Effector CD4-positive, alpha-beta T cell (primary cell): Measurements from ENCODE around the gene HNRNPUL2.
"Not testable (repeated sequence)": the region's sequence is repeated elsewhere in the genome, so short reads cannot be mapped to it uniquely, and the experiment has no call there.

Experiments used
- DNase-seq: peaks from one replicate; pipeline ENCODE4 v3.0.0-alpha.2; 2020
- total RNA-seq: gene quantifications from one replicate; lab custom pipeline; 2026; lab: John Stamatoyannopoulos, UW

The HNRNPUL2 gene
- 29.5 reads per million, percentile 56 among the genes with 10 or more reads in this experiment for total RNA-seq

GRCh38 chr11:62727165-62727871 is at the start of gene HNRNPUL2:
Gene HNRNPUL2, minus strand, starts transcription at chr11:62727457. Its CDS starts 301 bp downstream, at chr11:62727156.
- peak; percentile 97 for DNase-seq

GRCh38 chr11:62775646-62776045 is 48.4 kb upstream of the HNRNPUL2 start:
- no peak for DNase-seq

- no peak for DNase-seq
These were observed 47.1 kb upstream of the HNRNPUL2 start for GRCh38 chr11:62774407-62774806.

GRCh38 chr11:62771144-62772021 is 44.1 kb upstream of the HNRNPUL2 start, which contains the start of gene TAF6L:
Gene TAF6L, plus strand, starts transcription at chr11:62771396. Its CDS starts 4,388 bp downstream, at chr11:62775784.
- DNase-seq = peak; percentile 90

GRCh38 chr11:62770778-62771143 is 43.5 kb upstream of the HNRNPUL2 start:
- no peak for DNase-seq

- DNase-seq = not testable (repeated sequence)
These were observed 33.6 kb upstream of the HNRNPUL2 start for GRCh38 chr11:62760867-62761227.

- DNase-seq = no peak
These were observed 30.9 kb upstream of the HNRNPUL2 start for GRCh38 chr11:62757846-62758788.

GRCh38 chr11:62755086-62755615 is 27.9 kb upstream of the HNRNPUL2 start:
- DNase-seq = no peak

GRCh38 chr11:62753736-62754603 is 26.7 kb upstream of the HNRNPUL2 start, which contains the start of gene ZBTB3:
Gene ZBTB3, minus strand, starts transcription at chr11:62754160. Its CDS starts 496 bp downstream, at chr11:62753664.
- peak; percentile 93 for DNase-seq

GRCh38 chr11:62752994-62753735 is 25.9 kb upstream of the HNRNPUL2 start:
- DNase-seq = no peak

GRCh38 chr11:62752177-62752785 is 25.0 kb upstream of the HNRNPUL2 start:
- DNase-seq = no peak

GRCh38 chr11:62749931-62750330 is 22.7 kb upstream of the HNRNPUL2 start:
- DNase-seq = not testable (repeated sequence)

GRCh38 chr11:62747475-62748160 is 20.4 kb upstream of the HNRNPUL2 start:
- DNase-seq = no peak

- DNase-seq = no peak
These were observed 9.9 kb upstream of the HNRNPUL2 start for GRCh38 chr11:62737196-62737595.

- no peak for DNase-seq
These were observed 5.6 kb upstream of the HNRNPUL2 start for GRCh38 chr11:62732830-62733229.

GRCh38 chr11:62730076-62730475 is 2.8 kb upstream of the HNRNPUL2 start:
- not testable (repeated sequence) for DNase-seq

GRCh38 chr11:62728171-62728988 is 1.1 kb upstream of the HNRNPUL2 start, which contains the start of gene TTC9C:
Gene TTC9C, plus strand, starts transcription at chr11:62728486. Its CDS starts 363 bp downstream, at chr11:62728849.
- DNase-seq = peak; percentile 80

GRCh38 chr11:62727872-62728170 is 564 bp upstream of the HNRNPUL2 start:
- DNase-seq = peak; percentile 83

GRCh38 chr11:62726915-62727164 is 417 bp downstream of the HNRNPUL2 start:
- DNase-seq = no peak
